Panc1 (cell line): ENCODE measurements around the gene LRIG3.

Experiments used
- CTCF ChIP-seq: fragments of 450-650 bp; IDR thresholded peaks from 2 replicates; pipeline ENCODE4 v1.5.1; 2017; ENCODE audit warnings: mild to moderate bottlenecking
- SIN3A ChIP-seq: IDR thresholded peaks from 2 replicates; pipeline ENCODE4 v1.6.1; 2012; ENCODE audit warnings: low read depth, mild to moderate bottlenecking, low read length, moderate library complexity, borderline replicate concordance; ENCODE audit not compliant: insufficient read depth

GRCh38 chr12:58939399-58940100 lies 19.2 kb upstream of the LRIG3 start:
- TF ChIP-seq SIN3A: no peak
- TF ChIP-seq CTCF: no peak
